IPS-NIHi11 (cell line): ENCODE data around the gene CERKL.

Experiments used
- DNase-seq: peaks from one replicate; pipeline ENCODE4 v3.0.0; 2012; ENCODE audit warnings: mixed read lengths, low spot score

Gene CERKL

DNA sequence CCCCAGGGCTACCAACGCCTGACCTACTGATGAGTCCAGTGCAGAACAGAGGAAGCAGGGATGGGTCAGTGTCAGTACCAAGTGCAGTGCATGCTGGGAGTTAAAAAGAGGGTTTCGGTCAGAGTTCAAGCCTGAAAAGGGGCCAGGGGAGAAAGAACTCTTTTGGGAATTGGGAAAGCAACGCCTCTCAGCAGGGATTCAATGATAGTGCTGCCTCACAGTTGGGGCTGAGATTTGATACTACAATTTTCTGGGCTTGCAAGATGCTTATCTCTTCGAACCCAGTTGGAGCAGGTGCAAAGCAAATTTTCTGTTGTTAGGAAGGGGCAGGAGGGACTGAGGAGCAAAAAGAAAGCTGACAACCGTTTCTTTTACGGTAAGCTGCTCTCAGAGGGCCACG lies 82.6 kb downstream of the CERKL start:
- DNase-seq, result no peak

DNA sequence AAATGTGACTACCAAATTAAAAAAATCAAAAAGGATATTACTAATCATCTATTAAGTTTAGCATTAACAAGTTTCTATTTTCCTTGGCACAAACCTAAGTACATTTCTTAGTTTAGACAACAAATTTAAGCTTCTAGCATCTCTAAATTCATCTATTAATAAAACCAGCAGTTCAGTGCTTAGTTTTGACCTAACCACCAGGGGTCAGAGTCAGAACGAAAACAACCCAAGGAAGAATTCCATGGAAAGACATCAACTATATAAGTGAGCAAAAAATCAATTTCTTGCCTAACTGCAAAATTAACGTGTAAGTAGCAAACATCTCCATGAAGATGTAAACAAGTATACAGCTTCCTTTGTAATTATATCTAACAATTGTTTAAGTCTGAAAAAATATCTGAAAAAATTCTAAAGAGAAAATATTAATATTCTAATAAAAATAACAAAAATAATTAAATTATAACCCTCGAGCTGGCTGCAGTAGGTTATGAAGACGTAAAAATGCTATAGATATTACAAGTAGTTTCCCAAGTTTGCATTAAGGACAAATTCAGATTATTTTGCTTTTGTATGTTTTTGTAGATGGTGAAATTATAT lies 83.7 kb downstream of the CERKL start:
- peak; percentile 19 for DNase-seq

GRCh38 chr2:181570833-181571661 lies 85.9 kb downstream of the CERKL start:
- DNase-seq, result no peak

- DNase-seq, result no peak
Measured at GRCh38 chr2:181570059-181570458, 86.8 kb downstream of the CERKL start.

DNA sequence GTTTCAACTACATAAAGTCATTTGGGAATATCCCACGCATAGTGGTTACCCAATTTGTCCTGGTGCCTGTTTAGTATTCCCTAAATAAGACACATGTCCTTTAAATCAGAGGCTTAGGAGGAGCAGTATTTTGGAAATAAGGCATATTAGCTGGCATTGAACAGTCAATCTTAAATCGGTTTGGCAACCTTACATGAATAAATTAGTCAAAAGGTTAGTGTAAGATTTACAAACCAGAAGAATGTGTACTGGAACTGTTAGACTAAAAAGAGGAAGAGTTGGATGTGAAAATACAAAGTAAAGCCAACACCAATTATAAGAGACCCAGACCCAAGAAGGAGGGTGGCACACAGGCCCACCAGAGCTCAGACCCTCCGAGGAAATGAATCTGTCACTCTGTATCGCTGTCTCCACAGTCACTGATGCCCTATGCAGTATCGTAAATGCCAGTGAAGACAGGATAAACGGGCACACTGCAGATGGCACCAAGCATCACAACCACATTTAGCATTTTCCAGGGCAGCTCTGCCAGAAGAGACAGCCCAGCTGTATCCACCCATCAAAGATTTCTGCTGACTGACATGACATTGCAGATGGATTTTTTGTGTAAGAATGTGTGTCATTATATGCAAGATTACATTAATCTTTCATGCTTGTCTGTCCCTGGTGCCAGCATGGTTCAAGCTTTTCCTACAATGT lies 90.4 kb downstream of the CERKL start:
- no peak for DNase-seq

DNA sequence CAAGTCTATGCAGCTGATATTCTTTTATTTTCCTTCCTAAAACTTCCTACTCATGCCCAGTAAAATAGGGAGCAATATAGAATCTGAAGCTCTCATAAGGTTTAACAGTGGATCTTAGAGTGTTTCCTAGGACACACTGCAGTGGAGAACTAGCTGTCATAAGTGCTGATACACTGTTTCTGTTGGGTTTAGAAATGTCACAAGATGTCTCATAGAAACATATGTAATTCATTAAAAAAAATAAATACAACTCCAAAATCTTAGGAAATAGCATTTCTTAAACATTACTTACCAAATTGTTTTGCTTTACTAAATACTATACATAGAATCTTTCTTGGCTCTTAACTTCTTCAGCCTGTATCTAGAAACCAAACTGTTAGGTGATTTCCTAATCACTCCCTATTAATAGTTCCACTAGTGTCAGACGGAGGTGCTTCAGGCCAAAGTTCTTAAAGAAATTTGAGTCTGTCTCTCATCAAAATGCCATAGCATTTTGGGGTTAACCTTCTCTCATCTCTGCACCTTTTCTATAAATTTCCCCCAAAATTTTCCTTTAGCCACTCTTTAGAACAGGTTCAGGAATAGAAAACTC lies 93.7 kb downstream of the CERKL start:
- no peak for DNase-seq

DNA sequence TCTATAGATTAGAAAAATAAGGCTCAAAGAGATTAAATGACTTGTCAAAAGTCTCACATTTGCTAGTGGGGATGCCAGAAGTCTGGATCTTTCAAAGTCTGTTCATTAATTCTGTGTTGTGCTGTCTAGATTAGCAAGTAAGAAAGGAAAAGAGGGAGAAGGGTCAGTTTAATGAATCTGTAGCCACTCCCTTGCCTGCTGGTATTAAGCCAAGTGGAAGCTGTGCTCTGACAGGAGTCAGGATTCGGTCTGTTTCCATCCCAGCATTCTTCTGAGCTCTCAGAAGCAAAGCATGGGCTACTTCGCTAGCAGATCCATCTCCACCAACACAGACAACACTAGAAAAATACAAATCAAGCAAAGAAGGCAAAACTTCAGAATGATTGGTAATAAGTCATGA lies 98.5 kb downstream of the CERKL start:
- DNase-seq, result no peak

DNA sequence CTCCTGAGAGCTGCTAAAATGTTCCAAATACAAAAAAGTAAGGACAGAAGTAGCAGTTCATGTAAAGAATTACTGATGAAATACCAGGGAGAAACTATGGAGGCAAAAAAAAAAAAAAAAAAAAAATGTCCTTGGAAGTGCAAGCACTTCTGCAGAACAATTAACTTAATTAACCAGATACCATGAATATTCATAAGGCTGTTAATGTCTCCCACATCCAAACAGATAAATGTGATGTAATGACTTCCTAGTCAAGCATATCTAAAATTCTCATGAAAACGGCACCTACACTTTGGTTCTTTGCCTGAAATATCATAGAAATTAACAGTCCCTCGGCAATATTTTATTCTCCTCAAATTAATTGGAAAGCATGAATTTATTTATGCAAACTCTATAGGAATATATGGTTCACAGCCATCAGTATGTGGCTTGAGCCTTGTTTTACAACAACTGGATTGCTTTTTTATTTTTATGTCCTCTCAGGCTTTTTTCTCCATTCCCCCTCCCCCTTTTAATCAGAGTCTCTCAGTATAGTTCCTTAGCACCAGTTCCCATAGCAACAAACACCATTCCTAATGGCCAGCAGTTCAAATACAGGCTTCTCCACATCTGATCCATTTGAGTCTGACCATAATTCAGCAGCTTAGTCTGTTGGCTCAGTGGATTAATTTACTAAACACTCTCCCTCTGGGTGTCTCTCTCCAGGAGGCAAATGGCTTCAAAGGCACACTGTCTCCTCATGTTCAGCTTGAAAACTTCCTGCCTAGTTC lies 102.7 kb downstream of the CERKL start:
- no peak for DNase-seq

GRCh38 chr2:181553244-181553643 lies 103.7 kb downstream of the CERKL start:
- no peak for DNase-seq

DNA sequence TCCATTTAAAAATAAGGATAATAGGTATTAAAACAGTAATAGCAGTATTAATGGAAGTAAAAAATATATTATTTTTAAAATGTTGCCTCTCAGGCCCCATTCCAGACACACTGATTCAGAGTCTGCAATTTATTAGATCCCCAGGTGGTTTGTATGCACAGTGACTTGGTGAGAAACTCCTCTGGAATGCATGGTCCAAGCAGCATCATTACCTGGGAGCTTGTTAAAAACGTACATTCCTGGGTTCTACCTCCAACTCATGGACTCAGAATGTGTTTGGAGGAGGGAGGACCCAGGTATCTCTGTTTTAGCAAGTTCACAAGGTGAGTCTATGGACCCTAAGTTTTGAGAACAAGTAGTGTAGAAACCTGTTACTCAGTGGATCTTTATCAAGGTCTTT lies 104.1 kb downstream of the CERKL start:
- no peak for DNase-seq

GRCh38 chr2:181546086-181546485 lies 110.8 kb downstream of the CERKL start:
- DNase-seq, result no peak

- DNase-seq, result no peak
Measured at GRCh38 chr2:181542170-181542569, 114.7 kb downstream of the CERKL start.

DNA sequence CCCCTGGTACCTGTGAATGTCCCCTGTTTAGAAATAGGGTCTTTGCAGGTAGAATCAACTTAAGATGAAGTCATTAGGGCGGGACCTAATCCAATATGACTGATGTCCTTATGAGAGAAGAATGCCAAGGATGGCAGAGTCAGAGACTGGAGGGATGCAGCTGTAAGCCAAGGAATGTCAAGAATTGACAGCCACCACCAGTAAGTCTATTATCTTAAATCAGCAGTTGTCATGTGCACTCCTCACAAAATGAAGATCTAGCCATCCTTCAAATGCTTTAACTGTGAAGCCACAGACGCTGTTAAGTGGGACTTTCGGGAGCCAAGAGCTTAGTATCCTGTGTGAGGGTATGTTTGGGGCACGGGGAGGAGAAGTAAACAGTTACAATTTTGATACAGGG lies 116.5 kb downstream of the CERKL start:
- no peak for DNase-seq

- DNase-seq, result no peak
Measured at GRCh38 chr2:181536730-181537129, 120.2 kb downstream of the CERKL start.

- DNase-seq, result no peak
Measured at GRCh38 chr2:181528441-181528840, 128.5 kb downstream of the CERKL start.

DNA sequence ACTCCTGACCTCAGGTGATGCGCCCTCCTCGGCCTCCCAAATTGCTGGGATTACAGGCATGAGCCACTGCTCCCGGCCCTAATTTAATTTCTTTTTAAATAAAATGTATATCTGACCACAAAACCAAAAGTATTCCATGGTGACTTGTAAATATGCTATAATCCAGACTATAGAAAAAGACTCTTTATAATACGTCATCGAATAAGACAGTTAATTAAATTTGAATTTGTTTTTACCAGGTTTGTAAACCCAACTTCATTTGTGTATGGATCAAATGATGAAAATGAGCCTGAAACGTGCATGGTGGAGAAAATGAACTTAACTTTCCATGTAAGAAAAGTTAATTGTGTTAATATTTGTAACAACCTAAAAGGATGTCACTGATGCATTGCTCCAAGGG lies 129.8 kb downstream of the CERKL start:
- DNase-seq, result no peak

DNA sequence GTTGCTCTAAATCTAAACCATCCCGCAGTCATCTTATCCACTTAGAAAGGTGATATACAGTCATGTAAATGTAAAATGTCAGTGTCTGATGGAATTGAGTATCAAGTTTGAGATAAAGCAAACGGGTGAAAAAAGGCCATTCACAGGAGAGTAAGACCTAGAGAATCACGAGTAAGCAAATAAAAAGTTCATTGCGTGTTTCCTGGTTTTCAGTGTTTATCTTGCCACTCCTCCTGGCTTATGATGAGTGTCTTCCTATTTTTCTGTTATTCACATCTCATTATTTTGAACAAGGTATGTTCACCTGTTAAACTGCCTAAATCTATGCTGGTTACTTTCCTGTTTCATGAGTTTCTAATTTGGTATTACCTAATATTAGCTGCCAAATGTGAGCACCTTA lies 130.9 kb downstream of the CERKL start:
- DNase-seq, result no peak

GRCh38 chr2:181523756-181524155 lies 133.1 kb downstream of the CERKL start:
- no peak for DNase-seq

GRCh38 chr2:181520253-181520652 lies 136.7 kb downstream of the CERKL start:
- DNase-seq, result no peak

DNA sequence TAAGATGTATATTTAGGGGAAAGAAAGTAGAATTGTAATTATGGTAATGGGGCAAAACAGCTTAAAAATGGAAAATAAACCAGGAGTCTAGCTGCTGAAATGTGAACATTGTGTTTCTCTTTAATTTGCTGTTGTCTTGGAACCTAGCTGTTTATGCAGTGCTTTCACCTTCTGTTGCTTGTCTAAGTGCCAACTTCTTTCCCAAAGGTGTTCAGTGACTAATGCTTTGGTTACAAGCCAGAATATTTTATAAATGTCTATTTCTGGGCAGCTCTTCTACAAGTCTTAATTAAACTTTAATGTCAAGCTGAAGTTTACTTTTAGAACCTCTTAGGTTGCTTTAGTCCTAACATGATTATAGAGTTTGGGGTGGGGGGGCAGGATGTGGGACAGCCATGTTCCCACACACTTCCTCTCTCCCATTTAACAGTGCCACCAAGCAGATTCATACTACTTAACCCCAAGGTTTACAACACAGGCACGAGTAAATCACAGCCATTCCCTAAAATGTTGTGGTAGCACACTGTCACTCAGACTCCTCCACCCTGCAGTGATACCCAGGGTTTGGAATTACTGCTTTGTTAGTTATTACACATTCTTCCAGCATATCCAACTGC lies 139.1 kb downstream of the CERKL start:
- no peak for DNase-seq

DNA sequence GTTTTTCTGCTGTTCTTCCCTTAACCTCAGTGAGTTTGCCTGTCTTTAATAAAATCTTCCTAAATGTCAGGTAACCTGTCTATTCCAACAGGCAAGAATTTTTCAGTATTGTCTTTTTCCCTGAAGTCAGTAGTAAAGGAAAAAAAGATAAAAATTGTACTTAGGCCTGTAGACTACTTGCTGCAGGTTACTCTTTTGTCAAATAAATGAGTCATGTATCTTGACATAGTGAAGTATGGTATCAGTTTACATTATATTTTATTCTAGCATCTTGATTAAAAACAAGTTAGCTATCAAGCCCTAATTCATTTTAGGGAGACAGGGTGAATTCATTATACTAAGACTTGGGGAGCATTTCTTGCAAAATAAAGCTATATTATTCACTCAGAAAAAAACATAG lies 139.9 kb downstream of the CERKL start:
- DNase-seq, result no peak

GRCh38 chr2:181515719-181516118 lies 141.2 kb downstream of the CERKL start:
- DNase-seq, result no peak
